ENCODE results near the gene HS3ST5. TPM values are rescaled to one million over a fixed set of nuclear protein-coding genes. Genes with fewer than 3 reads are reported as not detected.

HS3ST5 gene
- polyA plus RNA-seq, 3 donors = not detected

DNA sequence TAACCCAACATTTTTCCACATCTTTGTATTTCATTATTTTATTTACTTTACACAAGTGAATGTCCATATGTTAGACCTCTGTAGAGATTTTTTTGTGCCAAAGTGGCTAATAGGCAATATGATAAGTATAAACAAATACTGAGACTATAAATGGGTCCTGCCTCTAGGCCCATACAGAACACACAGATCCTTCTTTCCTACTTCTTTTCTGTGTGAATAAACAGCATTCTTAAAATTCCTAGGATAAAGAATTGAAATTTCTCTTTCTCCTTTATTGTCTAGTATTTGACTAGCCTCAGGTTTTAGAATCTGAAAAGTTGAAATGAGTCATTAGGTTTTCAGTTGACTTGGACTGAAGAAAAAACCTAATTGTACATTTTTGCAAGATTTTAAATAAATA is 46.3 kb upstream of the HS3ST5 start:
- H3K27ac Mint-ChIP-seq = no peak overlapping the region
- Histone ChIP-seq H3K27me3 (ENCODE audit: control insufficient read depth in 2 of 2, insufficient read depth in 2 of 2, low read length in 2 of 2) (no peaks in the 10 kb centered on the region), H3K9me3 (replicated peaks in 1 of 2; ENCODE audit: control insufficient read depth in 1 of 2, insufficient read depth in 1 of 2, low read length in 2 of 2) (no peaks in the 10 kb centered on the region), H3K79me2 (ENCODE audit: insufficient read depth, low read length) (no peaks in the 10 kb centered on the region), H3K27ac (ENCODE audit: low read depth in 1 of 2, low read length in 2 of 2) (no peak overlapping the region), H3K36me3 (replicated peaks in 1 of 2; ENCODE audit: control insufficient read depth in 1 of 2, insufficient read depth in 2 of 2, low read length in 2 of 2) (no peaks in the 10 kb centered on the region), H3K9ac (ENCODE audit: insufficient read depth, low read length, poor library complexity, severe bottlenecking) (no peak overlapping the region), H4K20me1 (ENCODE audit: insufficient read depth, low read length) (no peaks in the 10 kb centered on the region), H3K4me2 (replicated peaks; ENCODE audit: extremely low read depth, low read length, poor library complexity, severe bottlenecking) (no peak overlapping the region), H2AFZ (ENCODE audit: insufficient read depth, low read depth, low read length, poor library complexity, severe bottlenecking) (no peak overlapping the region), H3K4me3 (replicated peaks in 1 of 3; ENCODE audit: low read depth in 2 of 3, low read length in 3 of 3) (no peak overlapping the region), H3K4me1 (ENCODE audit: control insufficient read depth in 1 of 2, insufficient read depth in 2 of 2, low read length in 2 of 2) (no peaks in the 10 kb centered on the region)
- H3K9me3 Mint-ChIP-seq = no peaks in the 10 kb centered on the region
- H3K4me1 Mint-ChIP-seq = no peaks in the 10 kb centered on the region
- TF ChIP-seq CTCF (IDR thresholded peaks at IDR 0.05) = no peak
- DNase-seq = no peak
- H3K4me3 Mint-ChIP-seq = no peak overlapping the region
- intact Hi-C loops (cut with micrococcal nuclease) = no loop called here
- H3K36me3 Mint-ChIP-seq = no peaks in the 10 kb centered on the region
- H3K27me3 Mint-ChIP-seq (ENCODE audit: low read depth in 3 of 3) = no peaks in the 10 kb centered on the region

- no peaks in the 10 kb centered on the region for H3K79me2 ChIP-seq (ENCODE audit: insufficient read depth, low read length)
- H3K36me3 ChIP-seq (replicated peaks in 1 of 2; ENCODE audit: control insufficient read depth in 1 of 2, insufficient read depth in 2 of 2, low read length in 2 of 2) = no peaks in the 10 kb centered on the region
- WGBS (ENCODE audit: insufficient coverage) = no CpG with 5 or more reads among the region's 1 CpG
- no peak overlapping the region for H3K27ac ChIP-seq (ENCODE audit: low read depth in 1 of 2, low read length in 2 of 2)
- no peaks in the 10 kb centered on the region for H3K36me3 Mint-ChIP-seq
- H2AFZ ChIP-seq (ENCODE audit: insufficient read depth, low read depth, low read length, poor library complexity, severe bottlenecking) = no peak overlapping the region
- peaks cover 0 to 2% (median 0%) of the 10 kb centered on the region in 3 donors for H3K27me3 Mint-ChIP-seq (ENCODE audit: low read depth in 3 of 3)
- no peaks in the 10 kb centered on the region for H4K20me1 ChIP-seq (ENCODE audit: insufficient read depth, low read length)
- no peaks in the 10 kb centered on the region for H3K9me3 ChIP-seq (replicated peaks in 1 of 2; ENCODE audit: control insufficient read depth in 1 of 2, insufficient read depth in 1 of 2, low read length in 2 of 2)
- no peak overlapping the region for H3K4me3 ChIP-seq (replicated peaks in 1 of 3; ENCODE audit: low read depth in 2 of 3, low read length in 3 of 3)
- H3K9me3 Mint-ChIP-seq = peaks cover 0 to 3% (median 0%) of the 10 kb centered on the region in 7 donors
- H3K27me3 ChIP-seq (ENCODE audit: control insufficient read depth in 2 of 2, insufficient read depth in 2 of 2, low read length in 2 of 2) = no peaks in the 10 kb centered on the region
- no peak overlapping the region for H3K4me3 Mint-ChIP-seq
- no peak overlapping the region for H3K27ac Mint-ChIP-seq
- intact Hi-C loops (cut with micrococcal nuclease) = no loop called here
- H3K4me1 ChIP-seq (ENCODE audit: control insufficient read depth in 1 of 2, insufficient read depth in 2 of 2, low read length in 2 of 2) = no peaks in the 10 kb centered on the region
- no peak overlapping the region for H3K4me2 ChIP-seq (replicated peaks; ENCODE audit: extremely low read depth, low read length, poor library complexity, severe bottlenecking)
- no peak for TF ChIP-seq CTCF (IDR thresholded peaks at IDR 0.05)
- no peak overlapping the region for H3K9ac ChIP-seq (ENCODE audit: insufficient read depth, low read length, poor library complexity, severe bottlenecking)
- H3K4me1 Mint-ChIP-seq = no peaks in the 10 kb centered on the region
- no peak for DNase-seq
Observed at GRCh38 chr6:114382406-114382805, 39.6 kb upstream of the HS3ST5 start.
